HG03558 (cell line): ENCODE measurements around the gene CMSS1.

ENCODE experiments used
- ATAC-seq: cut with Tn5 transposase; IDR thresholded peaks from one replicate; pipeline ENCODE4 v1.9.1; 2021; ENCODE audit warnings: moderate number of reproducible peaks; ENCODE audit not compliant: unreplicated experiment; ENCODE audit errors: extremely low read depth

Gene CMSS1

DNA sequence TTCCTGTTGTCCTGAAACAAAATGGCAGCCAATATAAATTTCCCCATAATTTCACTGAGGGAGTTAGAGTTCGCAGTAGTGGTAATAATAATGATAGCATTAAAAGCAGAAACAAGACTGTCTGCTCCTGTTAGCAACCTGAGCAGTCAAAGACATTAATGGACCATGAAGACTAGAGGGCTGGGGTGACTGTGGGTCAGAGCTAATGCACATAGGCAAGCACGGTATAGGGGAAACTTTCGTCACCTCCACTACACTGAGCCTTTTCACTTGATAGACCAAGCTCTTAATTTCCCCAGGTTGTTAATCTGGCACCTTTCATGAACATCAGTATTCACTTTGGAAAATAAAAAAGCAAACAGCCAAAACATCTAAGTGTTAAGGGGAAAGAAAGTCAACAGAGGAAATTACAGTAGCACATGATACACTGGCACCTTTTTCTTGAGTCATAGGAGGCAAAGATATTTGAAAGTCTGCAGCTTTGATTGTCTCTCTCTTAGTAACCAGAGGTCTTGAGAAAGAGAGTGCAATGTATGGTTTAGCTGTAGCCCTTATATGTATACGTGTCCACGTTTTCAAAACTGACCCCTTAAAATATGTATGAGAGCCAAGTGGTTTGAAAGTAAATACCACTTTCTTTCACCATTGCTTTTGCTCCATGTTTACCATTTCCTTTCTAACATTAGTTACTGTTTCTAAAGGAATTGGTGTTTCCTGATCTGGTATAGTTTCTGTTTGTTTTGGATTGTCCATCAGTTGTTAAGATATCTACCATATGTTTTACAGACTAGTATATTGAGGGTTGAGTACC is 191.8 kb downstream of the CMSS1 start:
- no peak for ATAC-seq

DNA sequence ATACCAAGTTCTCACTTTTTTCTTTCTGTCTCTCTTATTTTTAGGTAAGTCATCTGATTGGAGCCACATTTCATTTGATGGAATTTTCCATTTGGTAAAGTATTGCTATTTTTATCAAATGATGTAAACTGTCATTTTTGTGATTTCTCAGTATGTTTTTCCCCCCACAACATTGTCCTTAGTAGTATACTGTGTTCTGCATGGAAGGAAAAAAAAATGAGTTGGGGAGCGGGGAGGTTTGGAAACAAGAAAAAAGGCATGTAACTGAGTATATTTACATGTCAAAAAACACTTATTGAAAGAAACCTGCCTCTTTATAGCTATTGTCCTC is 192.4 kb downstream of the CMSS1 start:
- no peak for ATAC-seq

DNA sequence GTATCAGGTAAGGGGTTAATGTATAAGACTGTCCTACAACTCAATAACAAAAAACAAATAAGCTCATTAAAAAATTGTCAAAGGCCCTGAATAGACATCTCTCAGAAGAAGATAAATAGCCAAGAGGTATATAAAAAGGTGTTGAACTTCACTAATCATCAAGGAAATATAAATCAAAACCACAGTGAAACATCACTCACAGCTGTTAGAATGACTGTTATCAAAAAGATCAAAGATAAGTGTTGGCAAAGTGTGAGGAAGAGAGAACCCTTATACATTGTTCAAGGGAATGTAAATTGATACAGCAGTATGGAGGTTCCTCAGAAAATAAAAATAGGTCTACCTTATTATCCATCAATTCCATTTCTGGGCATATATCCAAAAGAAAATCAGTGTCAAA is 201.1 kb downstream of the CMSS1 start:
- no peak for ATAC-seq

DNA sequence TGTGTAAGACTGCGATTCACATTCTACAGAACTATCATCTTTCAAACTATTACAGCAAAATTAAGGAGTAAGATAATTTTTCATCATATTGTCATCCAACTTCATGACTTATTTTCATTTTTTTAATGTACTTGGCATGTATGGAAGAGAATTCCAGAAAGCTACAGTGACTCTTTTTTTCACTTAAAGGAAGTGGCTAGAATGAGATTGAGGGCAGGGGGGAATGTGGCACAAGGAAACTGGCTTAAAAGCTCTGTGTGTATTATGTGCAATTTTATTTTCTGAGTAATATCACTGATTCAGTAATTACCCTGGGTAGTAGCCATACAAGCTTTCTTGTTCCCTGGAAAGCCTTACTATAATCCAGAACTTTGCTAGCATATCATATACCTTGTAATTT is 202.1 kb downstream of the CMSS1 start:
- ATAC-seq: no peak

DNA sequence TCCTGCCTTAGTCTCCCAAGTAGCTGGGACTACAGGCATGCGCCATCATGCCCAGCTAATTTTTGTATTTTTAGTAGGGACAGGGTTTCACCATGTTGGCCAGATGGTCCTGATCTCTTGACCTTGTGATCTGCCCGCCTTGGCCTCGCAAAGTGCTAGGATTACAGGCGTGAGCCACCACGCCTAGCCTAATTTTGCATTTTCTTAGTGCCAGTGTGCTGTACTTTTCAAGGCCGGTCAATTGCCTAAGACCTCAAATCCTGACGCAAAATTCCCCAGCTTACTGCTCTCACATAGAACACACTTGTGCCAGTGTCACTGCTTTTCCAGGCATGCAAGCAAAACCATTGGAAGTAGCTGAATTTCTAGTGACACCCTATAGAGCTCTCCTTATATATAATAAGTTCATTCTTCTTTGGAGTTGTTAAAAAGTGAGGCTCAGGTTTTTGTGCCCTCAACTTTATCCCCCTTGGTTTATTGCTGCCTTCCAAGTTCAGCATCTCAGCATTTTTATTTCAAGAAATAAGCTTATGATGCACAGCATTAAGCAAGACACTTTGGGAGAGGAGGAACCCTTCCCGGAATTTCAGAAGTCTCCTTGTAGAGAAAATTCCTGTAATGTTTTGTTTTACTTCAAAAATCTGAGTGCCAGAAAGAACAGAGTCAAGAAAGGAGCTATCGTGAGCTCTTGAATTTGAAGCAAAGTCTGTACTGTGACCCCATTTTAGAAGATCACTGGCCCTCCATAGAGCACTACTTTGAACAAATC is 203.4 kb downstream of the CMSS1 start:
- ATAC-seq: no peak

DNA sequence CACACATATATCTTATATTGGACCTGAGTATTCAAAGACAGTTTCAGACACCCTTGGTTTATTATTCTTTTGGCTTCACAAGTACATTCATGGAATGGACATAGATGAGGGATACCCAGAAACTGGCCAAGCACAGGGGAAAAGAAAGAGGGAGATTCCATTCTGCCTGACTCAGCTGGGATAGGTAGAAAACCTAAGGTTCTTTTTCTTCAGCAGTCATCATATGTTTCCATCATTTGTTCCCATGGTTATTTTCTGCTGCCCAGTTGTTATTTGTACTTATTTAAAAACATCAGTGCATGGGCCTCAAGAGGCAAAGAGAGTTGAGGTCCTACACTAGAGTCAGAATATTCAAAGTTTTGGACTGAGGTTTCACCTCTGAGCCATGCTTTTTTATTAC is 204.8 kb downstream of the CMSS1 start:
- no peak for ATAC-seq

DNA sequence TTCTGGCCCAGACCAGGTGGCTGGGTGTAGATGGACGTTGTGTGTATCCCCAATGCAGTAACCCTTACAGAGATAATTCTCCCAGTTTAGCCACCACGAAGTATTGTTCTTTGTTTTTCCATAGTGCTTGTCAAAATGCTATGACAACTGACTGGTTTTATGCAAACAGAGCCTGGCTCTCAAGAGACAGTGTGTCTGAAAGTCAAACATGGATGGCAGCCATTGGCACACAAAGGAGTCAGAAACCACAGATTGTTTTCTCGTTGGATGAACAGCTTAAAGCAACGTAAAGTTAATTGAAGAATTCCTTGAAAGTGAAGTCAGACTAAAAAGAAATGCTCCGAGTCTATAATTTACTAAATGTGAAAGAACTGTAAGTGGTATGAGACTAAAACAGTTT is 205.5 kb downstream of the CMSS1 start:
- ATAC-seq: no peak

DNA sequence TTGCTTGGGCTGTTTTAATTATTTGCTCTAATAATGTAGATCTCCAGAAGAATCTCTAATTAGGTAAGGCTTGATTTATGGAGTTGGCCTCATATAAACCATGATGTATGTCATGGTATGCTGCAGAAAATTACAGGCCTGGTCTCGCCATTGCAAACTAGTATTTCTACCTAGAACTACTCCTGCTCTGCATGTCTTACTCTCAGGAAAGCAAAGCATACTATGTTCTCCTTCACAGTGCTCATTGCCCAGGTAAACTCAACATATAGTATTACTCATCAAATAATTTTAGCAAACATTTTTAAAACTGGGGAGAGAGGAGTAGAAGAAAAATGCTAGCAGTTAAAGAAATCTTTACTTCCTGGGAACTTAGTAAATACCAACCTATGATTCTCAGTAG is 205.9 kb downstream of the CMSS1 start:
- no peak for ATAC-seq

DNA sequence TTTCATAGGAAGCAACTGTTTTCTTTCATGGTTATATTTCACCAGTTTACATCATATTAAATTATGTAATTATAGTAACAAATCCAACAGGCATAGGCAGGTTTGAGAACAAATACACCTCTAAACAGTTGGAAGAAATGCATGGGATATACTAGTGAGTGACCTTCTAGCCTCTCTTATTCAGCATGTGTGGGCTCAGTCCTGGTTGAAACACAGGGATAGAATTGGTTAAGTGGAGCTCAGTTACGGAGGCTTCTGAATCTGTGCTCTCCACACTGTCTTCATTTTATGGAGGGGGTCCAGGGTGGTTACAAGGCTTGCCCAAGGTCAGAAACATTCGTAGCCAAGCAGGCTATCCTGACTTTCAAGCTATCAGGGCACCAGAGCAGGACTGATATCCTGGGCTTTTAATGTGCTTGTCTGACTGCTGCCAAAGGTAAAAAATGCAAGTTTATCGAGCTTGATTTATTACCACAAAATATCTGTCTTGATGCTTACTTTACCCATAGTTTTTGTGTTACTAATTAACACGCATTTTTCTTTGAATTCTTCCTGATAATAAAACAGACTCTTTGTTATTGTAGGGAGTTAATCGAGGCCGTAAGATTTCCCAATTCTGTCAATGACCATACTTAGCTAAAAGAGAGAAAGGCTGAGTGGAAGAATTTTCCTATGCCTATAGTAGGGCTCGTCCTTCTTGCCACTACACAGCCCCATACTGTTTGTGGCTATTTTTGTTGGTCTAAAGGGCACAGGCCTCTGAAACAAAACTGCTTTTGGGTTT is 207.1 kb downstream of the CMSS1 start:
- no peak for ATAC-seq

DNA sequence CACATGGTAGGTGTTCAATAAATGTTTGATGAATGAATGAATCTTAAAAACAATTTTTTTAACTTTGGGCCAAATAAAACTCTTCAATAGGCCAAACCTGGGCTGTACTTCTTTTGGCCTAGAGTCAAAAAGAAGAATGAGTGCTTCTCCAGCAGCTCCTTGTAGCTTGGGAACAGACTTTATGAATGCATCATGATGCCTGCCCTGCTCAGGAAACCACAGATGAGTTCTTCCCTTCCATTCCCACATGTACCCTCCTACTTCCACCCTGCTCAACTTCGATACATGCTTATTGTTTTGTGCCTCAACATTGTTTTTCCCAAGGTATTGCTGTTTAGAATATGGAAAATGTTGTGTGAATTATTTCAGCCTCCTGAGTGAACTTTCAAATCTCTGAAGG is 209.7 kb downstream of the CMSS1 start:
- no peak for ATAC-seq

DNA sequence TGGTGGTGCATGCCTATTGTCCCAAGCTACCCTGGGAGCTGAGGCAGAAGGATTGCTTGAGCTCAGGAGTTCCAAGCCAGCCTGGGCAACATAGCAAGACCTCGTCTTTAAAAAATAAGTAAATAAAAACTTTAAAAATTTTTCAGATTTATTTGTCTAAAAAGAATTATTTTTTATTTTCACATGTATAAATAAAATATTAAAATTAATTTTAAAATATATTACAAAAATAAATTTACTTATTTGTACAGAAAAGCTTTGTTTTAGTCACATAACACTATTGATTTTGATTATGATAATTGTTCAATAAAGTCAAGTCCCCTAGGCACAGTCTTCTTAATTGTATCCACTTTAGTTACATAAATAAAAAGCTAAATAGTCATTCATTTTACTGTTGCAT is 211.4 kb downstream of the CMSS1 start:
- ATAC-seq: no peak

DNA sequence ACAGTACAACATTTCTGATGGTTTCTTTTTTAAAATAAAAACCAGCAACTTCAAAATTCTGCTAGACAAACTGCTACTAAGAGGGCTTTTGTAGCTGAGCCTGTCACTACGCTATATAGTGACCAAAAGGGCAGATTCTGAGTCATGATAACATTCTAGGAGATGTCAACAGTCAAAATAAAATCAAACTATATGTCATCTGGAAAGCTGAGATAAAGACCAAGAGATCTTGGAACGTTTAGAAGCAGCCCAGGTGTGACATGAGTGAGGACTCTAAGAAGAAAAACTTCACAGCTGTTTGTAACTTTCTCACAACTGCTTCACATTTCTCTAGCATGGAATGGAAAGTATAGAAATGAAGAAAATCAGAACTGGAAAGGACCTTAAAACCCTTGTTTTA is 212.0 kb downstream of the CMSS1 start:
- no peak for ATAC-seq

DNA sequence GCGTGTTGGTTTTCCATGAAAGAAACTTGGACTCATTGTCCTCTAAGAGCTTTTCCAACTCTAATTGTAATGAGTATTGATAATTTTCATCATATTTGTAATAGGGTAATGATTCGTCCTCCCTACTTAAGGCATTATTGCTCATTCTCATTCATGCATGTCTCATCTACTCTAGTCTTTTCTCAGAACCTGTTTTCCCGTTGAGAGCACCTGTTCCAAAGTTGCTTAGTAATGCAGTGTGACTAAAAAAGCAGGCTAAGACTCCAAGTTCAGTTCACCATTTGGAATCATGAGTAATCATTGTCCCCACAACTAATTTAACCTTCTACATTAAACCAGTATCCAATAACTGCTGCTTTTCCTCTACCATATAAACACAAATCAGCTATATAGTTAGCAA is 212.7 kb downstream of the CMSS1 start:
- no peak for ATAC-seq

DNA sequence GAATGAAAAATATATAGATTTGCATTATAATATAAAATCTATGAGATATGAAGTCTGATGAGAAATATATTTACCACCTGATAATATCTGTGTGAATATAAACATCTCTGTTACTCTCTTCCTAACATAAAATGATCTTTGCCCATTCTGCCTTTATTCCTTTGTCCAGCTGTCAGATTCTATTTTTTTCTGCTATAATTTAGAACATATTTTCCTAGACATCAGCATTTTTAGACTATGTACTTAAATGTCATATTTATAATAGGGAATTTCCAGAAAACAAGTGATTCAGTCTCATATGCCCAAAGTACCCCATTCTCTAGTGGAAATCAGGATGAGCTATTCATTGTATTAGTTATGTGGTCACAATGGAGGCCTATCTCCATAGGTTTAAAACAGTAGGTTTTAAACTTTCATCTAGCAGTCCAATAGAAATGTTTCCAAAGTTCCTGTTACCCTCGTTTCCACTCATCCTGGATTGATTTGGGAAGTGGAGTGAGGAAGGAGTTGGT is 213.3 kb downstream of the CMSS1 start:
- ATAC-seq: no peak

DNA sequence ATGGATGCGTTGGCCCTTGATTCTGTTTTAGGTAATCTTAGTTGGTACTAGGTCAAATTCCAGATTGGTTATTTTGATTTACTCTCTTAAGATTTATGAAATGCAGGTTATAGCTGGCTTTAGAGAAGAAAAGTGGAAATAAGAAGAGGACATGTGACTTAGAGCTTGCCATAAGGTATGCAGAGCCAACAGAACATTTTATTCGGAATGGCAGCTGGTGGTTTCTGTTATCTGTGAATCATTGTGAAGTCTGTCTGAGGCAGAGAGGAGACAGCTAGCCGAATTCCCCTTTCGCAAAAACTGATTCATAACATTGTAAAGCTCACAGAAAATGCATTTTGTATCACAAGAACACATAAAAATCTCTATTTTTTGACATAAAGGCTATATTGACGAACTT is 214.6 kb downstream of the CMSS1 start:
- no peak for ATAC-seq

DNA sequence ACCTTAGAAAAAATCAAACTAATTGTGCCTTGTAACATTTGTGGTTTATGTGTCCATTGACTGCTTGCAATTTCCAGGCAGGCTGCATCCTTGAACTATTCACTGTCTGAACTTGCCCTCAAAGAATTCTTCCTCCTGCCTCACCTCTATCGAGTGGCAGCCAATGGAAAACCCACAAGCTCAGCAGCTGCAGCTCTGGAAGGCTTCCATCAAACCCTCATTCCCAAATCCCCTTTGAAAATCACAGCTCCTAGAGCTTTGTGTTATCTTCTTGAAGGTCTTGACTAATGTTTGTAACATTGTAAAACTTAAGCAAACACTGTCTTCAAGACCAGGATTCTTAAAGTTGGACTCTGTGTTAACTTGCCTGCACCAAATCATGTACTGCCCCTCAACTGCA is 215.5 kb downstream of the CMSS1 start:
- ATAC-seq: no peak

DNA sequence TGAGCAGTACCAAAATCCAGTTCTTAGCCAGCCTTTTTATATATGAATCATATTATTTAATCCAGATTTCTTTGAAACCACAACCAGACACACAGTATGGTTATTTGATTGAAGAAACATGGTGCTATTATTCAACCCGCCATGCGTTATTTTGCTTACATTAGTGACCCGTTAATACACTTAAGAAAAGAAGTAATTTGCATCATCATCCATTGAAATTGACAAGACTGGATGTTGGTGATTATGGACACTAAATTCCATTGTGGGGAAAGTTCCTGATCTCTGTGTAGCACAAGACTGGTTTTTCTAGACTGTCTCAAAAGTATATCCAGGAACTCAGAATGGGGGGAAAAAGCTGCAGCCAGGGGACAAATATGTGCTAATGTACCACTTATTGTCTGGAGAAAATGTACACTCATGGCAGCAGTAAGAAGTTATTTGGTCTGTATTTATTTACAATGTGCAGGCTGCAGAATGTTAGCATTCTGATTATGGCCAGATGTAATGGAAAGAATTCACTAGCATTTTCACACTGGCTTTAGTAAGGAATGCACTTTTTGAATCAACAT is 216.3 kb downstream of the CMSS1 start:
- no peak for ATAC-seq

DNA sequence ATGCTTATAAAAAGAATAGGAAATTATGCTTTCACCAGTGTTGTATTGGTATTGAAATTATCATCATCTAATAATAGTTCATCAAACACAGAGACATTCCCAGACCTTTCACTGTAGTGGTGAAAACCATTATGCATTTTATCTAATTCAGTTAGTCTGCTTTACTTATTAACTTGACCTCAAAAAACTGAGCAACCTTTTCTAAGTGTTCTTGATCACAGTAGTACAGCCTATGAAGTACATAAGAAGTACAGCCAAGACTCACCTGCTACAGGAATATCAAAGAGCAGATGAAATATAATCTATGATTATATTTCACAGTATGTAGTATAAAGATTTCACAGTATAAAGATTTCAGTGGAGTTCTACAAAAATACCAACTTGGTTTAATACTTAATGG is 221.4 kb downstream of the CMSS1 start:
- no peak for ATAC-seq

DNA sequence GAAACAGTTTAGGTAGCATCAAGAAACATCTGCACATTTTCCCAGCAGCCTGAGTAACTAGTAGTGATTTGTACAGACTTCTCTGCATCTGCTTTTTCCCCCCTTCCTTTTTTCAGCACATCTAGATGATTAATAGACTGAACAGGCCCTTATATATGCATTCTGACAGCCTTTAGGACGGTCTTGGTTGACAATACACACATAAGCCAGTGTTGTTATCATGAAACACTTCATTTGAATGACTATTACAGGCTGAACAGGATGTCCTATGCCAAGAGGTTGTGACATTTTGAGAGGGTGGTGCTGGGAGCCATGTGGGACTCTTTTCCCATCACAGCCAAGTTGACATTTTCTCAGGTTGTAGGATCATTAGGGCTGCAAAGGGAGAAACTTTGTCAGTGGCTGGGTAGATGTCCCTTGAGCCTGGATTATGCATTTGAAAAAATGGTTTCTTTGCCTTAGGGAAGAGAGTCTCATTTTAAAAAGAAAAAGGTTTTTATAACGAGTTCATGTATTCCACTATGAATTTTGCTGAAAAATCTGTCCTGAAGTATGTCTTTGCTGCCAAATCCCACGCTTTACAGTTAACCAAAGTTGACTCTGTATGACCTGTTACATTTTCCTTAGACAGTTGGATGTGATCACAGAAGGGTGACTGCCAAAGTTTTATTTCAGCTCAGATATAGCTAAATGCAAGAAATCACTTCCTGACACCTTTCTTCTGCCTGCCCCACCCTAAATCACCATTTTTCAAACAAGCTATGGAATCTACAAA is 223.0 kb downstream of the CMSS1 start:
- no peak for ATAC-seq

DNA sequence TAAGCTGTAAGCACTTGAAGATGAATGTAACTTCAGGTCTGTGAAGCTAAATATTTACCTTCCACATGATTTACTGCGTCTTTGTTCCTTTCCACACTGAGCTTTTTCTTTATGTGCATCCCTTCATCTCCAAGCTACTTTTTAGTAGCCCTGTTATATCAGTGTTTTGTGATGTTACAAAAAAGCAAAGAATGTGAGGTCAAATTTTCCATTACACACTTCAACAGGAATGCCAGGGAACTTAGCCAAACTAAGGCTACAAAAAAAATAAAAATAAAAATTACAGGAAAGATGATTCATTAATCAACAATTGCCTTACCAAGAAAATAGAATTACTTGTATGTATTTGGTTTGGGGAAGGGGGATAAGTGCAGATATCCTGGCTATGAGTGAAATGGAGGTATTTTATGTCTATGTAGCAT is 223.7 kb downstream of the CMSS1 start:
- no peak for ATAC-seq
